GM10248 (cell line): ENCODE data around the gene DTNB.

Experiments used
- CTCF ChIA-PET: fragments of 300-600 bp; sonication (Branson Sonifier 250); formaldehyde crosslinking; extraction: SDS; loops from one replicate; lab custom pipeline; 2021; ENCODE audit warnings: antibody characterized with exemption; lab: Yijun Ruan, JAX
- POLR2A ChIA-PET: fragments of 350-650 bp; sonication (Branson Sonifier 250); formaldehyde crosslinking; extraction: SDS; loops from one replicate; lab custom pipeline; 2020; ENCODE audit warnings: antibody characterized with exemption; lab: Yijun Ruan, JAX
- DNase-seq: peaks from one replicate; pipeline ENCODE4 v3.0.0; 2012; ENCODE audit errors: extremely low spot score
- TF ChIP-seq, protein P1 (sequence below): IDR thresholded peaks from 2 replicates; pipeline ENCODE4 v1.5.1; 2012; ENCODE audit warnings: mild to moderate bottlenecking, low read depth; ENCODE audit errors: extremely low read depth, missing control alignments, control extremely low read depth

Gene DTNB

DNA sequence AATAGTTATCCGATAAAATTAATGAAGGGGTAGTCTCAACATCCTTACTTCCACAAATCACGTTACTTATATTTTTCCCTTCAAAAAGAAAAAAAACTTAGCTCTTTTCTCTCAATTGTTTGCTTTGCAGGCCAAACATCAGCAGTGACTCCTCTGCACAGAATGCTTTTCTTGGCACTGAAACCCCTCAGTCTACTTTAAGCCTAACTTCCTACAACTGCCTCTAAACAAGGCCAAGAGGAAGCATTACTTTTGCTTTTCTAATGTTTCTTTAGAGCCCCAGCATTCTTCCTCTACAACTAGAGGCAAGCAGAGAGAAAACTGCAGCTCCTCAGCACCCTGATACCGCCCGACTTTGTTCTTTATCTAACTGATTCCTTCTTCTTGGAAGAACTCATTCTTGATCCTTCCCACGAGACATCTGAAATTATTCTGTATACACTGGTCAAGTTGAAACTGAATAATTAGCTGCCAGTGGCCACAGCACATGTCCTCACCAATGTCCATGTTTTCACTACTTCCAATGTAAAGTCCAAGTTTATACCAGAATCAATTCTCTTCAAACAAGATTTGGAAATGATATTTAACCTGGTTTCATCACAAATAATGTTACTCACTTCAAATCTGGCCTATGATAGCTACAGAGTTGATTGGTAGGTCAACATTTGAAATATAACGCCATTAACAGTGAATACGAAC, 55.3 kb downstream of the DTNB start:
- POLR2A ChIA-PET: no interaction called here
- TF ChIP-seq, protein P1, sequence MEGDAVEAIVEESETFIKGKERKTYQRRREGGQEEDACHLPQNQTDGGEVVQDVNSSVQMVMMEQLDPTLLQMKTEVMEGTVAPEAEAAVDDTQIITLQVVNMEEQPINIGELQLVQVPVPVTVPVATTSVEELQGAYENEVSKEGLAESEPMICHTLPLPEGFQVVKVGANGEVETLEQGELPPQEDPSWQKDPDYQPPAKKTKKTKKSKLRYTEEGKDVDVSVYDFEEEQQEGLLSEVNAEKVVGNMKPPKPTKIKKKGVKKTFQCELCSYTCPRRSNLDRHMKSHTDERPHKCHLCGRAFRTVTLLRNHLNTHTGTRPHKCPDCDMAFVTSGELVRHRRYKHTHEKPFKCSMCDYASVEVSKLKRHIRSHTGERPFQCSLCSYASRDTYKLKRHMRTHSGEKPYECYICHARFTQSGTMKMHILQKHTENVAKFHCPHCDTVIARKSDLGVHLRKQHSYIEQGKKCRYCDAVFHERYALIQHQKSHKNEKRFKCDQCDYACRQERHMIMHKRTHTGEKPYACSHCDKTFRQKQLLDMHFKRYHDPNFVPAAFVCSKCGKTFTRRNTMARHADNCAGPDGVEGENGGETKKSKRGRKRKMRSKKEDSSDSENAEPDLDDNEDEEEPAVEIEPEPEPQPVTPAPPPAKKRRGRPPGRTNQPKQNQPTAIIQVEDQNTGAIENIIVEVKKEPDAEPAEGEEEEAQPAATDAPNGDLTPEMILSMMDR: no peak
- DNase-seq: no peak
- CTCF ChIA-PET: interaction anchor here (1.1 to 1.6 kb wide), 4 partner anchors 8 to 47 kb away, joined by 3 to 10 read pairs (median 4); no protein-coding TSS in a partner anchor

DNA sequence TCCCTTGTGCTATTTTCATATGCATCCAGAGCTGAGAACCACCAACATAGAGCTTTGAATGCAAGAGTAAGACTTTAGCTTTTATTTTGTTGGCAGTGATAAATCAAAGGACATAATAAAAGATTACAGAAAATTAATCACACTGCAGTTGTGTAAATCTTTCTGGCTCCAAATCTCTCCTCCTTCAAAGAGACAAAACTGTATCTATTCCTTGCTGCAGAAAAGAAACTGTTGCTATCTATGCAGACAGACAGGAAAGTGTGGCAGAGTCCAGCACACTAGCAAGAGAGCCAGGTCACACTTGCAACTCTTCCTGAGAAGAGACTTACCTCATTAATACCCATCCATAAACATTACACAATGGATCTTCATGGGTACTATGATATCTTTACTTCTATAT, 57.5 kb downstream of the DTNB start:
- no peak for DNase-seq
- TF ChIP-seq, protein P1: no peak
- CTCF ChIA-PET: interaction anchor here (1.3 to 2.1 kb wide), 2 partner anchors 9 to 49 kb away, joined by 6 to 13 read pairs; no protein-coding TSS in a partner anchor
- POLR2A ChIA-PET: no interaction called here

DNA sequence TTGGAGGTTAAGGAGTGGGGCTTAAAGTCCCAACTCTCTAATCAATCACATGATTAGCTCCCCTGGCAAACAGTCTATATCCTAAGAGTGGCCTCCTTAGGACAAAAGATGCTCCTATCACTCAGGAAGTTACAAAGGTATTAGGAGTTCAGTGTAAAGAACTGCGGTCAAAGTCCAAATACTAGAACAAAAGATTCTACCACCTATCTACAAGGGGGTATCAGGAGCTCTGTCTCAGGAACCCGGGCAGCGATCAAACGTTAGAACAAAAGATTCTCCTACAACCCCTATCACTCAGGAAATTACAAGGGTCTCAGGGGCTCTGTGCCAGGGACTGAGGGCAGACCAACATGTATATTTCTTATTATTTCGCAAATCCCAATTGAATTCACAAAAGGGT, 58.0 kb downstream of the DTNB start:
- CTCF ChIA-PET: interaction anchor here (1.3 to 2.1 kb wide), 2 partner anchors 9 to 49 kb away, joined by 6 to 13 read pairs; no protein-coding TSS in a partner anchor
- POLR2A ChIA-PET: no interaction called here
- TF ChIP-seq, protein P1: no peak
- DNase-seq: no peak

DNA sequence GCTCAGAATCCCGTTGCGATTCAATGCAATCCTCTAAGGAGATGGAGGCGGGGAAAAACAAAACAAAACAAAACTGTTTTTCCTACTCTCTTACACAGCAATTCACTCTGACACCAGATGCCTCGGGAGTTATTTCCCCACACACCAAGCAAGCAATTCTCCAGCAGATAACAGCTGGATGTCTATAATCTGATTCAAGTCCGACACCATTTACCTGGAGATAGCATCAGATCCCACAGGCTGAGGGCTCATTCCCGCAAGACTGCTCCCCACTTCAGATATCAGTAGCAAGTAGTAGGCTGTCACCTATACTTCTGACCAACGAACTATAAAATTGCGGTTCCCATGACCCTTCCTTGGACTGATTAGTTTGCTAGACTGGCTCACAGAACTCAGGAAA, 58.7 kb downstream of the DTNB start:
- DNase-seq: no peak
- TF ChIP-seq, protein P1: no peak
- POLR2A ChIA-PET: no interaction called here
- CTCF ChIA-PET: interaction anchor here (1.3 to 2.1 kb wide), 3 partner anchors 8 to 50 kb away, joined by 3 to 13 read pairs (median 6); no protein-coding TSS in a partner anchor

DNA sequence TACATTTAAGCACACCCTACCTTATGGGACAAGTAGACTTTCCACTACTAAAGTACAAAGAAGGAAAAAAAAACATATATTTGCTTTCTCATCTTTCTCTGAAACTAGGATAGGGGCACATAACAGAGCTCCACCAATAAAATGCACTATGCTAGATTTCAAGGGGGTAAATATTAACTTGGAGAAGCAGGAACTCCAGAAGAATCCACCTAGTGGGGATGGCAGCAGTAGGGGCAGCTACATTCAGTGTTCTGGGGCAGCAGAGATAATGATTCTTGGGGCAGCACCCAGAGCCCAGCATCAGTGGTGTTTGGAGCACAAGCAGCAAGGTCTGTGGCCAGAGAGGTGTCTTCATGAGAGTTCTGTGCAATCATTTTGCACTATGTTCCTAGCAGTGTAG, 64.7 kb downstream of the DTNB start:
- POLR2A ChIA-PET: no interaction called here
- DNase-seq: no peak
- TF ChIP-seq, protein P1: no peak
- CTCF ChIA-PET: interaction anchor here (0.8 to 5.9 kb wide), 11 partner anchors 10 to 330 kb away, joined by 3 to 68 read pairs (median 7); no protein-coding TSS in a partner anchor

DNA sequence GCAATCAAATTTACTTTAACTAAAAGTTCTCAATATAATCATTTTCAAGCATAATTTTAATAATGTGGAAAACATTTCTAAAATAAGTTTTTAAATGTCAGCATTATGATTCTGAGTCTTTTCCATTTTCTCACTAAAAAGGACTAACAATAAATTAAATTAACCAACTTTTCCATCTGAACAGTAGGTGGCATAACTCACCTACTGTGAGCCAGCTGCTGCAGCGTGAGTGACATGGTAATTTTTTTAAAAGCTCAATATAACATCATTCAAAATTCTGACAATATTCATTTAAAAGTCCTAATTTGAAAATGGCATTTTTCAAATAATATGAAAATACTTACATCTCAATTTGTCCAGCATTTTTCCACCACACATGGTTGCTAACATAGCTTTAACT, 66.5 kb downstream of the DTNB start:
- ChIA-PET POLR2A (no interaction called here), CTCF (interaction anchor here (0.8 to 5.9 kb wide), 26 partner anchors 8 to 315 kb away, joined by 3 to 68 read pairs (median 4); partner anchors contain the start of gene DTNB)
- DNase-seq: peak; percentile 22
- TF ChIP-seq, protein P1: peak; percentile 45
